Activated naive CD8-positive, alpha-beta T cell treated with anti-CD3 and anti-CD28 coated beads, Interleukin-2, amount 10 ng/mL, durations not matched to agents 7 days and 5 days (primary cell): ENCODE data around the gene DMRT2. TPM values are rescaled to one million over a fixed set of nuclear protein-coding genes. Genes with fewer than 3 reads are reported as not detected.

Source experiments
- ATAC-seq: fragments of 150-1000 bp; cut with Tn5 transposase; one replicate; pipeline ENCODE4 v1.10.0; 2021; ENCODE audit warnings: low read depth, moderate library complexity
- POLR2A ChIA-PET: fragments of 350-600 bp; sonication (Branson Sonifier 250); formaldehyde crosslinking; loops from one replicate; lab custom pipeline; 2021; ENCODE audit warnings: antibody characterized with exemption; lab: Charles Lee
- DNase-seq: peaks from one replicate; pipeline ENCODE4 v3.0.0; 2021
- H3K27ac Mint-ChIP-seq: one replicate; pipeline ENCODE4 v1.8.0; 2022; ENCODE audit warnings: mild to moderate bottlenecking, mixed read lengths
- H3K27me3 Mint-ChIP-seq: one replicate; pipeline ENCODE4 v1.8.0; 2022; ENCODE audit warnings: mild to moderate bottlenecking, moderate library complexity, mixed read lengths
- H3K36me3 Mint-ChIP-seq: one replicate; pipeline ENCODE4 v1.8.0; 2021; ENCODE audit warnings: mild to moderate bottlenecking, mixed read lengths
- H3K4me1 Mint-ChIP-seq: one replicate; pipeline ENCODE4 v1.8.0; 2021; ENCODE audit warnings: mixed read lengths
- H3K4me3 Mint-ChIP-seq: one replicate; pipeline ENCODE4 v1.8.0; 2022; ENCODE audit warnings: mild to moderate bottlenecking, moderate library complexity, mixed read lengths
- H3K9me3 Mint-ChIP-seq: one replicate; pipeline ENCODE4 v1.8.0; 2021; ENCODE audit warnings: mixed read lengths
- total RNA-seq, 2 experiments: library from RNA; stranded (reverse); gene quantifications; one replicate each; pipeline ENCODE4 v1.2.3, GENCODE V29; 2021

The DMRT2 gene
- total RNA-seq, result not detected

GRCh38 chr9:1050125-1050895, at the start of gene DMRT2:
Gene DMRT2 (plus strand): TSS chr9:1050357. CDS start chr9:1051614, 1,257 bp downstream.
- ATAC-seq (peak; percentile 43), DNase-seq (peak; percentile 47)
- Mint-ChIP-seq H3K4me1 (peaks cover 35% of the 10 kb centered on the region), H3K36me3 (peaks cover 6% of the 10 kb centered on the region), H3K27ac (peak within 1 kb of the TSS; percentile 62), H3K4me3 (peak within 1 kb of the TSS; percentile 48), H3K27me3 (peaks cover 94% of the 10 kb centered on the region), H3K9me3 (peaks cover 6% of the 10 kb centered on the region)
- POLR2A ChIA-PET, result no interaction called here

GRCh38 chr9:1001838-1002237, 48.3 kb upstream of the DMRT2 start:
- H3K27ac Mint-ChIP-seq, result peak overlapping the region; percentile 32
- H3K9me3 Mint-ChIP-seq, result no peaks in the 10 kb centered on the region
- peaks cover 8% of the 10 kb centered on the region for H3K27me3 Mint-ChIP-seq
- no peak for DNase-seq
- no peak for ATAC-seq
- H3K4me1 Mint-ChIP-seq, result peaks cover 8% of the 10 kb centered on the region
- POLR2A ChIA-PET, result no interaction called here
- H3K36me3 Mint-ChIP-seq, result no peaks in the 10 kb centered on the region
- no peak overlapping the region for H3K4me3 Mint-ChIP-seq

GRCh38 chr9:1002678-1003077, 47.5 kb upstream of the DMRT2 start:
- Mint-ChIP-seq H3K36me3 (no peaks in the 10 kb centered on the region), H3K27me3 (peaks cover 11% of the 10 kb centered on the region), H3K9me3 (no peaks in the 10 kb centered on the region), H3K4me3 (no peak overlapping the region), H3K4me1 (peaks cover 8% of the 10 kb centered on the region), H3K27ac (no peak overlapping the region)
- POLR2A ChIA-PET, result no interaction called here
- no peak for DNase-seq
- no peak for ATAC-seq

- Mint-ChIP-seq H3K9me3 (no peaks in the 10 kb centered on the region), H3K4me3 (no peak overlapping the region), H3K27me3 (peaks cover 21% of the 10 kb centered on the region), H3K27ac (no peak overlapping the region), H3K36me3 (no peaks in the 10 kb centered on the region), H3K4me1 (peaks cover 12% of the 10 kb centered on the region)
- ATAC-seq, result peak; percentile 65
- DNase-seq, result no peak
- POLR2A ChIA-PET, result no interaction called here
Observed at GRCh38 chr9:1005043-1005667, 45.0 kb upstream of the DMRT2 start.

- Mint-ChIP-seq H3K4me3 (no peak overlapping the region), H3K27ac (no peak overlapping the region), H3K27me3 (peaks cover 21% of the 10 kb centered on the region), H3K36me3 (no peaks in the 10 kb centered on the region), H3K4me1 (peaks cover 12% of the 10 kb centered on the region), H3K9me3 (no peaks in the 10 kb centered on the region)
- POLR2A ChIA-PET, result no interaction called here
- no peak for DNase-seq
- ATAC-seq, result no peak
Observed at GRCh38 chr9:1007312-1007711, 42.8 kb upstream of the DMRT2 start.

GRCh38 chr9:1008216-1008615, 41.9 kb upstream of the DMRT2 start:
- Mint-ChIP-seq H3K36me3 (no peaks in the 10 kb centered on the region), H3K4me3 (peak overlapping the region; percentile 3)

GRCh38 chr9:1009101-1009707, 41.0 kb upstream of the DMRT2 start:
- POLR2A ChIA-PET, result interaction anchor here (0.6 to 1.2 kb wide), 2 partner anchors 115 to 539 kb away, joined by 3 read pairs; no protein-coding TSS in a partner anchor
- peaks cover 12% of the 10 kb centered on the region for H3K4me1 Mint-ChIP-seq
- H3K27ac Mint-ChIP-seq, result no peak overlapping the region

More at GRCh38 chr9:1008216-1008615, 41.9 kb upstream of the DMRT2 start:
- no peak overlapping the region for H3K27ac Mint-ChIP-seq
- H3K9me3 Mint-ChIP-seq, result no peaks in the 10 kb centered on the region
- peaks cover 12% of the 10 kb centered on the region for H3K4me1 Mint-ChIP-seq
- POLR2A ChIA-PET, result no interaction called here
- DNase-seq, result no peak
- peaks cover 21% of the 10 kb centered on the region for H3K27me3 Mint-ChIP-seq
- ATAC-seq, result no peak

GRCh38 chr9:1013021-1013420, 37.1 kb upstream of the DMRT2 start:
- H3K27ac Mint-ChIP-seq, result no peak overlapping the region

More at GRCh38 chr9:1009101-1009707, 41.0 kb upstream of the DMRT2 start:
- DNase-seq (peak; percentile 78), ATAC-seq (peak; percentile 96)
- no peaks in the 10 kb centered on the region for H3K9me3 Mint-ChIP-seq
- peaks cover 26% of the 10 kb centered on the region for H3K27me3 Mint-ChIP-seq
- H3K4me3 Mint-ChIP-seq, result no peak overlapping the region
- H3K36me3 Mint-ChIP-seq, result no peaks in the 10 kb centered on the region

GRCh38 chr9:1014225-1014624, 35.9 kb upstream of the DMRT2 start:
- no peak overlapping the region for H3K27ac Mint-ChIP-seq
- no peak for ATAC-seq
- no peaks in the 10 kb centered on the region for H3K36me3 Mint-ChIP-seq
- H3K4me3 Mint-ChIP-seq, result no peak overlapping the region
- POLR2A ChIA-PET, result no interaction called here
- H3K9me3 Mint-ChIP-seq, result no peaks in the 10 kb centered on the region
- no peak for DNase-seq
- H3K27me3 Mint-ChIP-seq, result peaks cover 24% of the 10 kb centered on the region
- H3K4me1 Mint-ChIP-seq, result peaks cover 3% of the 10 kb centered on the region

More at GRCh38 chr9:1013021-1013420, 37.1 kb upstream of the DMRT2 start:
- DNase-seq, result no peak
- ATAC-seq, result no peak
- Mint-ChIP-seq H3K9me3 (no peaks in the 10 kb centered on the region), H3K36me3 (no peaks in the 10 kb centered on the region), H3K4me1 (peaks cover 4% of the 10 kb centered on the region), H3K4me3 (no peak overlapping the region), H3K27me3 (peaks cover 30% of the 10 kb centered on the region)
- POLR2A ChIA-PET, result no interaction called here

- H3K27ac Mint-ChIP-seq, result no peak overlapping the region
- no peak for ATAC-seq
- POLR2A ChIA-PET, result no interaction called here
Observed at GRCh38 chr9:1014640-1015039, 35.5 kb upstream of the DMRT2 start.

GRCh38 chr9:1018121-1018520, 32.0 kb upstream of the DMRT2 start:
- Mint-ChIP-seq H3K36me3 (no peaks in the 10 kb centered on the region), H3K4me1 (peaks cover 1% of the 10 kb centered on the region), H3K27ac (no peak overlapping the region), H3K27me3 (peaks cover 24% of the 10 kb centered on the region), H3K9me3 (no peaks in the 10 kb centered on the region), H3K4me3 (no peak overlapping the region)
- DNase-seq (no peak), ATAC-seq (no peak)
- POLR2A ChIA-PET, result no interaction called here

More at GRCh38 chr9:1014640-1015039, 35.5 kb upstream of the DMRT2 start:
- no peak overlapping the region for H3K4me3 Mint-ChIP-seq
- no peak for DNase-seq
- H3K9me3 Mint-ChIP-seq, result no peaks in the 10 kb centered on the region
- no peaks in the 10 kb centered on the region for H3K36me3 Mint-ChIP-seq
- peaks cover 24% of the 10 kb centered on the region for H3K27me3 Mint-ChIP-seq
- H3K4me1 Mint-ChIP-seq, result peaks cover 1% of the 10 kb centered on the region

- H3K9me3 Mint-ChIP-seq, result no peaks in the 10 kb centered on the region
- POLR2A ChIA-PET, result no interaction called here
- DNase-seq, result no peak
- H3K4me1 Mint-ChIP-seq, result no peaks in the 10 kb centered on the region
- H3K4me3 Mint-ChIP-seq, result no peak overlapping the region
- ATAC-seq, result no peak
- no peak overlapping the region for H3K27ac Mint-ChIP-seq
- no peaks in the 10 kb centered on the region for H3K36me3 Mint-ChIP-seq
- H3K27me3 Mint-ChIP-seq, result peaks cover 6% of the 10 kb centered on the region
Observed at GRCh38 chr9:1024112-1024511, 26.0 kb upstream of the DMRT2 start.

GRCh38 chr9:1025131-1025530, 25.0 kb upstream of the DMRT2 start:
- no peak overlapping the region for H3K27ac Mint-ChIP-seq
- DNase-seq, result no peak
- H3K4me1 Mint-ChIP-seq, result no peaks in the 10 kb centered on the region
- no peak for ATAC-seq
- POLR2A ChIA-PET, result no interaction called here
- no peak overlapping the region for H3K4me3 Mint-ChIP-seq
- no peaks in the 10 kb centered on the region for H3K9me3 Mint-ChIP-seq
- peaks cover 7% of the 10 kb centered on the region for H3K27me3 Mint-ChIP-seq
- H3K36me3 Mint-ChIP-seq, result no peaks in the 10 kb centered on the region
